Hepatocyte (in vitro differentiated cells): Measurements from ENCODE around the gene TBL1X.

ENCODE experiments used
- EZH2 ChIP-seq: fragments of 200-600 bp; sonication (generic); IDR thresholded peaks from 2 replicates; pipeline ENCODE4 v1.6.1; 2016; ENCODE audit warnings: antibody characterized with exemption, mild to moderate bottlenecking, borderline replicate concordance
- TF ChIP-seq, protein P1 (sequence below): fragments of 200-600 bp; sonication (generic); IDR thresholded peaks from 2 replicates; pipeline ENCODE4 v1.5.1; 2016; ENCODE audit warnings: antibody characterized with exemption, mild to moderate bottlenecking; ENCODE audit not compliant: poor library complexity

DNA sequence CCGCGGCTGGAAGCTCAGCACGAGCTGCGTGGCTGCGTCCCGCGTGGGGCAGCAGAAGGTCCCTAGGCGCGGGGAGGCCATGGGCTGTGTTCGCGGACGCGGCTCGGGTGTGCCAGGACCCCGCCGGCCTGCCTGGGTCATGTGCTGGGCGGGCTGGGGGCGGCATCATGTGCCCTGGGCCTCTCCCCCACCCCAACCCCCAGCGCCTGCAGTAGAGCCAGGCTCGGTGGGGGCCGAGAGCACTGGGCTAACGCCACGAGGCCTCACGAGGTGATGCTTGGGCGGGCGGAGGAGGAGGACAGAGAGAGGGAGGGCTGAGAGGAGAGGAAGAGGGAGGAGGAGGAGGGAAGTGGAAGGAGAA lies 300.9 kb downstream of the TBL1X start, which contains the start of gene GPR143:
- TF ChIP-seq, protein P1, sequence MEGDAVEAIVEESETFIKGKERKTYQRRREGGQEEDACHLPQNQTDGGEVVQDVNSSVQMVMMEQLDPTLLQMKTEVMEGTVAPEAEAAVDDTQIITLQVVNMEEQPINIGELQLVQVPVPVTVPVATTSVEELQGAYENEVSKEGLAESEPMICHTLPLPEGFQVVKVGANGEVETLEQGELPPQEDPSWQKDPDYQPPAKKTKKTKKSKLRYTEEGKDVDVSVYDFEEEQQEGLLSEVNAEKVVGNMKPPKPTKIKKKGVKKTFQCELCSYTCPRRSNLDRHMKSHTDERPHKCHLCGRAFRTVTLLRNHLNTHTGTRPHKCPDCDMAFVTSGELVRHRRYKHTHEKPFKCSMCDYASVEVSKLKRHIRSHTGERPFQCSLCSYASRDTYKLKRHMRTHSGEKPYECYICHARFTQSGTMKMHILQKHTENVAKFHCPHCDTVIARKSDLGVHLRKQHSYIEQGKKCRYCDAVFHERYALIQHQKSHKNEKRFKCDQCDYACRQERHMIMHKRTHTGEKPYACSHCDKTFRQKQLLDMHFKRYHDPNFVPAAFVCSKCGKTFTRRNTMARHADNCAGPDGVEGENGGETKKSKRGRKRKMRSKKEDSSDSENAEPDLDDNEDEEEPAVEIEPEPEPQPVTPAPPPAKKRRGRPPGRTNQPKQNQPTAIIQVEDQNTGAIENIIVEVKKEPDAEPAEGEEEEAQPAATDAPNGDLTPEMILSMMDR = no peak
- TF ChIP-seq EZH2 = no peak
